Loucy (cell line): ENCODE measurements around the gene IQGAP1.

Source experiments
- H2AFZ ChIP-seq: fragments of 200-600 bp; sonication (generic); 2 replicates; pipeline ENCODE4 v1.6.0; 2016; ENCODE audit warnings: antibody characterized with exemption, mild to moderate bottlenecking, low read length, moderate library complexity
- H3F3A ChIP-seq: fragments of 200-600 bp; 2 replicates; pipeline ENCODE4 v1.6.0; 2016; ENCODE audit warnings: antibody characterized with exemption, low read depth, mild to moderate bottlenecking
- H3K27me3 ChIP-seq: fragments of 200-600 bp; sonication (generic); 2 replicates; pipeline ENCODE4 v1.6.1; 2014; ENCODE audit warnings: low read length, mild to moderate bottlenecking; ENCODE audit not compliant: insufficient read depth, poor library complexity, severe bottlenecking
- H3K36me3 ChIP-seq: fragments of 200-600 bp; sonication (generic); 2 replicates; pipeline ENCODE4 v1.6.1; 2016; ENCODE audit warnings: low read length; ENCODE audit not compliant: insufficient read depth
- H3K4me1 ChIP-seq: fragments of 200-600 bp; sonication (generic); 2 replicates; pipeline ENCODE4 v1.5.1; 2014; ENCODE audit warnings: low read length, mild to moderate bottlenecking; ENCODE audit not compliant: insufficient read depth, poor library complexity, severe bottlenecking
- H3K4me2 ChIP-seq: fragments of 200-600 bp; sonication (generic); 2 replicates; pipeline ENCODE4 v1.6.0; 2014; ENCODE audit warnings: antibody characterized with exemption, low read length, low read depth, mild to moderate bottlenecking; ENCODE audit not compliant: poor library complexity, severe bottlenecking
- H3K4me3 ChIP-seq: fragments of 200-600 bp; sonication (generic); 2 replicates; pipeline ENCODE4 v1.5.1; 2014; ENCODE audit warnings: low read length, mild to moderate bottlenecking, mixed read lengths; ENCODE audit not compliant: poor library complexity, severe bottlenecking
- H3K79me2 ChIP-seq: fragments of 200-600 bp; sonication (generic); 2 replicates; pipeline ENCODE4 v1.6.1; 2014; ENCODE audit warnings: low read length; ENCODE audit not compliant: insufficient read depth
- H3K9ac ChIP-seq: fragments of 200-600 bp; sonication (generic); 2 replicates; pipeline ENCODE4 v1.6.0; 2014; ENCODE audit warnings: mild to moderate bottlenecking, low read depth, low read length, moderate library complexity; ENCODE audit not compliant: poor library complexity, severe bottlenecking
- H3K9me2 ChIP-seq: fragments of 200-600 bp; sonication (generic); replicated peaks from 2 replicates; pipeline ENCODE4 v1.6.1; 2016; ENCODE audit warnings: low read depth, low read length, mixed read lengths
- H3K9me3 ChIP-seq: fragments of 200-600 bp; sonication (generic); 2 replicates; pipeline ENCODE4 v1.6.1; 2014; ENCODE audit warnings: mild to moderate bottlenecking, antibody characterized with exemption, low read length, low read depth; ENCODE audit not compliant: insufficient read depth
- H4K20me1 ChIP-seq: fragments of 200-600 bp; sonication (generic); 2 replicates; pipeline ENCODE4 v1.6.0; 2014; ENCODE audit warnings: antibody characterized with exemption, low read length, mild to moderate bottlenecking; ENCODE audit not compliant: insufficient read depth, poor library complexity, severe bottlenecking
- CTCF ChIP-seq: fragments of 200-600 bp; sonication (generic); conservative IDR thresholded peaks from 2 replicates; pipeline ENCODE4 v1.5.1; 2014; ENCODE audit warnings: mild to moderate bottlenecking, antibody characterized with exemption, low read length
- EZH2phosphoT487 ChIP-seq: fragments of 200-600 bp; IDR thresholded peaks from 2 replicates; pipeline ENCODE4 v1.6.1; 2018; ENCODE audit warnings: antibody characterized with exemption, mild to moderate bottlenecking, moderate library complexity, borderline replicate concordance

IQGAP1 gene

GRCh38 chr15:90379263-90379662 lies 8.8 kb upstream of the IQGAP1 start:
- Histone ChIP-seq H3F3A (0 out of 2 replicates have a peak, but pooled peaks cover 10% of the 10 kb centered on the region), H3K4me3 (no peak overlapping the region), H3K36me3 (no peaks in the 10 kb centered on the region), H2AFZ (no peak overlapping the region), H3K9me2 (no peaks in the 10 kb centered on the region), H4K20me1 (no peaks in the 10 kb centered on the region), H3K9me3 (peaks cover 10% of the 10 kb centered on the region), H3K4me1 (peaks cover 41% of the 10 kb centered on the region), H3K27me3 (no peaks in the 10 kb centered on the region), H3K4me2 (no peak overlapping the region), H3K79me2 (no peaks in the 10 kb centered on the region), H3K9ac (no peak overlapping the region)
- TF ChIP-seq CTCF (no peak), EZH2phosphoT487 (no peak)

DNA sequence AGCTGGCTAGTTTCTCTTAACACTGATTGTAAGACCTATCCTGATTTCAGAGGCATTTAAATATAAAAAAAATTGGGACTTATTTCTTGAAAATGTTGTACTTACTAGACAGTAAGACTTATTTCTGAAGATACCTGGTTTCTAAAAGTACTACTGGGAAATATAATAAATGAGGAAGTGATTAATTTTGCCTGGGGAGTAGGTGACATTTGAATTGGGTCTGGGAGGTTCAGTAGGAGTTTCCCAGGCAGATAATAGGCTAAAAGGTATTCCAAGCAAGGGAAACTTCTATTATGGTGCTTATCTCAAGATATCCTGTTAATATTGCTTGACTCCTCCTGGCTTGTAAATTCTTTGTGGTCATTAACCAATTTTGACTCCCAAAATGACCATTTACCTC lies 6.5 kb upstream of the IQGAP1 start:
- no peak overlapping the region for H3K4me2 ChIP-seq
- H3K4me3 ChIP-seq, result no peak overlapping the region
- peaks cover 10% of the 10 kb centered on the region for H3K9me3 ChIP-seq
- H3K9ac ChIP-seq, result no peak overlapping the region
- no peaks in the 10 kb centered on the region for H3K27me3 ChIP-seq
- TF ChIP-seq EZH2phosphoT487 (no peak), CTCF (no peak)
- 0 out of 2 replicates have a peak, but pooled peaks cover 10% of the 10 kb centered on the region for H3F3A ChIP-seq
- H3K79me2 ChIP-seq, result no peaks in the 10 kb centered on the region
- no peaks in the 10 kb centered on the region for H3K9me2 ChIP-seq
- H3K4me1 ChIP-seq, result peaks cover 30% of the 10 kb centered on the region
- H2AFZ ChIP-seq, result no peak overlapping the region
- no peaks in the 10 kb centered on the region for H4K20me1 ChIP-seq
- H3K36me3 ChIP-seq, result no peaks in the 10 kb centered on the region

- Histone ChIP-seq H3K9me2 (no peaks in the 10 kb centered on the region), H3K27me3 (no peaks in the 10 kb centered on the region), H4K20me1 (no peaks in the 10 kb centered on the region), H2AFZ (no peak overlapping the region), H3K9me3 (peaks cover 10% of the 10 kb centered on the region), H3K36me3 (no peaks in the 10 kb centered on the region), H3K4me3 (no peak overlapping the region), H3K4me1 (peaks cover 24% of the 10 kb centered on the region), H3K9ac (peak overlapping the region; percentile 26), H3K4me2 (peak overlapping the region; percentile 56), H3F3A (0 out of 2 replicates have a peak, but pooled peaks cover 10% of the 10 kb centered on the region), H3K79me2 (no peaks in the 10 kb centered on the region)
- TF ChIP-seq EZH2phosphoT487 (no peak), CTCF (no peak)
Observed at GRCh38 chr15:90382320-90382719, 5.7 kb upstream of the IQGAP1 start.
